ENCODE data around the gene GRK1.

The GRK1 gene

DNA sequence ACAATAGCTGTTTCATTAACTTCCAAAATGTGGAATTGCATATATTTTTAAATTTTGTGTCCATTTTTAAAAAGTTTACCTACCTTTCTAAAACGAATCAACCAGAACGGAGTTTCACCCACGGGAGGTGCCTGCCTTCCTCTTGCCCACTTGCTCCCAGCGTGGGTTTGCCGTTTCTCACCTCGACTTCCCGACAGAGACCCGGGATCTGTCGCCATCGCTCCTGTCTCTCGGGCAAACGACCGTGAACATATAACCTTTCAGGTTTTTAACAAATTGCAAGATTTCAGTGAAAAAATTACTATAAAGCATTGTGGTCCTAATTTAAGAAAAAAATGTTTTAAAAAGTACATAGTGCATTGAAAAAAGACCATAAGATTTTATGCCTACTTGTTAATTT, 96.2 kb downstream of the GRK1 start:
- DNase-seq = no peak

DNA sequence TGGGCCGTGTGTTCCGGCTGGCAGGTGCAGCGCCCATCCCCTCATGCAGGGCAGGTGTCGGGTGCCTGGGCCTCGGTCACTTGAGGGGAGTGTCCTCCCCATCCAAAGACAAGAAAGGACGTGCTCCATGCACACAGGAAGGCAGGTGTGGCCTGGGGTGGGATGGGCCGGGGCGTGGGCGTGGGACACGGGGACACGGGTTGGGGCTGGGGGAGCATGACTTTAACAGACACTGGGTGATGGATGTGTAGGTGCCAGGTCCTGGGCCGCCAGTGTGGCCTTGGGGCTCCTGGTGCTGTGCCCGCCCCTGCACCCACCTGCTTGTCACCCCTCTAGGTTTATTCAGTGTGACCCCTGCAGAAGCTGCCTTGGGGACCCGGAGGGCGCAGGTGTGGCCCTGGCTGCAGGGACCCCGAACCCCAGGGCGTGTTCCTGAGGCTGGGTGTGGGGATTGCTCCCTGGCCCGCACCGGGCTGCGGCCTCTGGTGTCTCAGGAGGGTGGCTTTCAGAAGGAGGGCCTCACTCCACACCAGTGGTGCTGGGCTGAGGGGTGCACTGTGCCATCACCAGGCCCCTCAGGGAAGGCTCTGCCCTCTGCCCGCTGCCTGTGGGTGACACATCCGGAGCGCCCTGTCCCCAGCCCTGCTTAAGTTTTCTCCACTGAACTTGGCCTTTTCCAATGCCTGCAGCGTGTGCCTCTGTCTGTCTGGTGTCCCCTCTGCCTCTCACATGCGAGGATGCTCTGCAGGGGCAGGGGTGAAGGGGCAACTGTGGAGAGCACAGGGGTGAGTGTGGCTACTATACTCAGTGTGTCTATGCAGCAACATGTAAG, 97.2 kb downstream of the GRK1 start:
- no peak for DNase-seq

DNA sequence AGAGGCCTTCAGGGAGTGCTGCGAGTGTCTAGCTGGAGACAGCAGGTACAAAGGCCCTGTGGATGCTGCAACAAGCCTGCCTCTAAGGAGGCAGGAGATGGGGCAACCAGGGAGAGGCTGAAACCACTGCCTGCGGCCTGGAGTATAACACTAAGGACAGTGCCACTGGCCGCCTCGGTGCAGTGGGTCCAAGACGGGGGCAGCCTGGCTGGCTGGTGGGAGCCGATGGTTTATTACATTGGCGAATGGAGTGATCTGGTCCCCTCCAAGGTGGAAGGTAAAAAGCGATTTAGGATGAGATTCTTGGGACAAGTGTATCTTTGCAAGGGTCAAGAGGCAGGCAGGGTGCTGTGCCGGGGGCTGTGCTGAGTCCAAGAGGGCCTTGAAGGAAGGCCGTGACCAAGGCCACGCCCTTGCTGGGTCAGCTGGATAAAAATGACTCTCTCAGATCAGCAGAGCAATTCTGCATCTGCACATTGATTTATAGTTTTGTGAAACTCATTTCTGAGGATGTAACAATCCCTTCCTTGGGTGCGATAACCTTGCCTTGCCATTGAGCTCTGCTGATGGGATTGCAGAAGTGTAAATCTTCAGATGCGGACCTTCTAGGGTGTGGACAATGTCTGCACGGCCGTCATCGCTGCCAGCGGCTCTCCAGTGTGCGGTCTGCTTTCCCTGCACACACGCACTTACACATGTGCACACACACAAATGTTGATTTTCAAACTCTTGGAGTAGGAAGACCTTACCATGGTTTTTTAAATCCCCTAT, 98.0 kb downstream of the GRK1 start:
- no peak for DNase-seq

DNA sequence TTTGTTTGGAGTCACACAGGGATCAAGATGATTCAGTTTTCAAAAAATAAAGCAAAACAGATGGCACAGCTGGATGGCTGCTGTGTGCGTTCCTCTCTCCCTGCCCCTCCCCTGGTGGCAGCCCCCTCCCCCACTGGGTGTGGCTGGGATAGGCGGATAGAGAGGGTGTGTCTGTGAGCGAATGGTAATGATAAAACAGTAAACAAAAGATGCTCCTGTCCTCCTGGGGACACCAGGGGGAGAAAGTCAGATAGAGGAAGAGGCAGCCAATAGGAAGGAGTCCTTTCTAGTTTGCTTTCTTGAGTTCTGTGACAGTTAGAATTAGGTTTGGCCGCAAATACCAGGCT, 98.5 kb downstream of the GRK1 start:
- DNase-seq = peak; percentile 22

DNA sequence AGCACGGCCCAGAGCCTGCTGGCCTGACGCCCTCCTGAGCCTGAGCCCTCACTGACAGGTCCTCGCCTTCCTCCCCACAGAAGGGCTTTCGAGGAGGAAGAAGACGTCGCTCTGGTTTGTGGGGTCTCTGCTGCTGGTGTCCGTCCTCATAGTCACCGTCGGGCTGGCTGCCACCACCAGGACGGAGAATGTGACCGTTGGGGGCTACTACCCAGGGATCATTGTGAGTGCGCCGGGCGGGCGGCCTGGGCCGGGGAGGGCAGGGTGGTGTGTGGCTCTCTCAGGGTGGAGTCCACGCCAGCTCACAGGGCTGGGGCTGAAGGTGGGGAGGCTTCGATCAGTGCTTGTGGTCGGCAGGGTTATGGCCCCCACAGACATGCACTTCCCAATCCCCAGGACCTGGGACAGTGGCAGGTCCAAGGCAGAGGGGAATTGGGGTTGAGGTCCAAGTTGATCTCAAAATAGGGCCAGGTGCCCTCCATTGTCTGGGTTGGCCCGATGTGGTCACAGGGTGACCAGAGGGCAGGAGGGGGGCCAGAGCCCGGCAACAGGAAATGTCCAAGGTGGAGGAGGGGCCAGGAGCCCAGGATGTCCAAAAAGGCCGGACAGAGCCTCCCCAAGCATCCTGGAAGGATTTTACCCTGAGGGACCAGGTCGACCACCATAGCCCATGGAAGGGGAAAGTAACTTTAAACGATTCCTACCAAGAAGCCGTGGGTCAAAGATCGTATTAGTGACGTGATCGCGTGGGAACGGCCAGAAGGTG, 99.2 kb downstream of the GRK1 start:
- DNase-seq = no peak

DNA sequence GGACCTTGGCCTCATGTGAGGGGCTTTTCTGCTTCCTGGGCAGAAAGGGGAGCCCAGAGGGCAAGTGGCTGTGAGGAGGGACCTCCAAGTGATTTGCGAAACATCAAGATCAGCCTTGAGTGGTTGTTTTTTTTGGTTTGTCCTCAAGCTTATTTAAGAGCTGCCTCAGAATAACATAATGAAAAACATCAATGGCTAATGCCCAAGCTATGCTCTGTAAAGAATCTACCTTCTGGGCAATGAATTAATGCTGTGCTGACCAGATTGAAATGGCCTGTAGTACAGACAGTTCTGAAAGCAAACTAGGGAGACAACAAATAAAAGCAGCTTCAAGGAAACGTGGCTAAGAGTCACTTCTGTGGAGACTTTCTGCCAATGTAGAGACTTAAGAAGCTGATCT, 100.3 kb downstream of the GRK1 start:
- no peak for DNase-seq

DNA sequence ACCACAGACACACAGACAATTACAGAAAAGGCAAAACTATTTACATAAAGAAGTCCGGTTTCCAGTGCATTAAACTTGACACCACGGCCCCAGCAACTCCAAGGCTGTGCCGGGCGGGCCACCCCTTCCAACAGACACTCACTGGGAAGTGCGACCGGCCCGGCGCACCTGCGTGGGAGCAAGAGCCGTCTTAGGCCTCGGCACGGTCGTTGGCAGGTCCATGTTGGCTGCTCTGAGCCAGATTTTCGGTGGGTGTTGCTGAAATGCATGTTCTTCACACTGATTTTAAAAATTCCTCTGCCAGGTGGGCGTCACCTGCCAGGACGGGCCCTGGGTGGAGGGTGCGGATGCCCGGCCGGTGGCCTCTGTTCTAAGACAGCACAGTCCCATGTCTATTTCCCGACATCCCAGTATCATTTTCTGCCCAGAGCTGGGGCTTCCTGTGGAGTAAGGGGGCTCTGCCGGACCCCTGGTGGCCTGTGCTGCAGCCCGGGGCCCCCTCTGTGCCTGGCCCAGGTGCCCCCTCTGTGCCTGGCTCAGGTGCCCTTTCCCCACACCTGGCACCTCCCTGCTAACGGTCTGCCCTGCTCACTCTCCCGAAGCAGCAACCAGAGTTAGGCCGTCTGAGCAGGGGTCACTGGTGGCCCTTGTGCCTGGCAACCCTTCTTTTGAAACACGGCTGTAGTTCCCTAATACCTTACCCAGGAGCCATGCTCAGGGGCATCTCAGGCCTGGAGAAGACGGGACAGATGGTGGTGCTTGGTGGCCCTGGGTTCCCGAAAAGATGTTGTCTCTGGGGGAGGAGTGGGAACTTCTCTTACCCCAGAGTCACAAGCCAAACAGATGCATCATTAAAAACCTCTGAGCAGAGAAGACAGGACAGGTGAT, 101.2 kb downstream of the GRK1 start:
- DNase-seq = no peak

DNA sequence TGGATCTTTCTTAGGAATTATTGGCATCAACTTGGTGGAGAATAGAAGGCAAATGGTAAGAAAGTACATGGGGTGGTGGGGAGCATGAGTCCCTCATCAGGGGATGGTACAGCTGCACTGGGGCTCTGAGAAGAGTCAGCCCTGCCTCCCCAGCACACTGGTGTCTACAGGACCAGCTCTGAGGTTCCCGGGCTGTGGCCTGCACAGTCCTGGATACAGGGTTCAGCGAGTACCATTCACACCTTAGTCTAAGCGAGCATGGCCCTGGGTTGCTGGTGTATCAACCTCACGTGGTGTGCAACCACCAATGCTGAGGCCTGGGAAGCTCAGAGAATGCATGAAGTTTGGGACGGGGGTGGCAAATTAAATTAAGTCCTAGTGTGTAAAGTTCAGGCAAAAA, 102.1 kb downstream of the GRK1 start:
- DNase-seq = no peak

DNA sequence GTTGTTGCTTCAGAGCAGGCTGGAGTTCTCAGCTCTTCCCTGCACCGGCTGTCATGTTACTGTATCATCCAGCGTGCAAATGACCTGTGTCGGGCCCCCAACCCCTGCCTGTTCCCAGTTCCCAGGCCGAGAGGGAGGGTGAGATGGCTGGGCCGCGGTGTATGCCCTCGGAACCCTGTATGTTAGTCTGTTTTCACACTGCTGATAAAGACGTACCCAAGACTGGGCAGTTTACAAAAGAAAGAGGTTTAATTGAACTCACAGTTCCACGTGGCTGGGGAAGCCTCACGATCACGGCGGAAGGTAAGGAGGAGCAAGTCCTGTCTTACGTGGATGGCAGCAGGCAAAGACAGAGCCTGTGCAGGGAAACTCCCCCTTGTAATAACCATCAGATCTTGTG, 102.9 kb downstream of the GRK1 start:
- no peak for DNase-seq

DNA sequence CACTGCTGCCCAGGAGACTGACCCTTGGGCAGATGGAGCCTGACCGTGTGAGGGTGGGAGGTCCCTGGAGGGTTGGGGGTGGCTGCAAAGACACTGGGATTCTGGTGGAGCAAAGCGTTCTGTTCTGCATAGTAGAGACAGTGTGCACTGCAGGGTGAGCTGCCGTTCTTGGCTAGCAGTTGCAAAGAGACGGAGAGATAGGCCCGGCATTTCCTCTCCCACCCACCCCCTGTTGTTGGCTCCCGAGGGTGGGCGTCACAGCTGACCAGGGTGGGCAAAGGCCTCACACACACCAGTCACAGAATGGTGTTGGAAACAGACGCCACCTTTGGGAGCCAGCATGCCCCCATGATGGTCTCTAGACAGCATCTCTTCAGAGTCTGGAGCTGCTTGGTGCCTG, 103.4 kb downstream of the GRK1 start:
- DNase-seq = no peak

DNA sequence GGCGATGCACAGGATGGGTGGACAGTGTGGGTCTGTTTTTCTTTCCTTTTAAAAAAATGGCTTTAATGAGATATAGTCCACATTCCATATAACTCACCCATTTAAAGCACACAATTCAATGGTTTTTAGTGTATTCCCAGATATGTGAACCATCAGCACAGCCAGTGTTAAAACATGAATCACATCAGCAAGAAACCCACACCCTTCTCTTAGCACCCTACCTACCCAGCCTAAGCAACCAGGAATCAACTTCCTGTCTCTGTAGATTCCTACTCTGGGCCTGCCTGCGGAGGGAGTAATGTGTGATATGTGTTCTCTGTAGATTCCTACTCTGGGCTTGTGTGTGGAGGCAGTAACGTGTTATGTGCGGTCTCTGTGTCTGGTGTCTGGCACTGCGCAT, 103.9 kb downstream of the GRK1 start:
- DNase-seq = no peak

DNA sequence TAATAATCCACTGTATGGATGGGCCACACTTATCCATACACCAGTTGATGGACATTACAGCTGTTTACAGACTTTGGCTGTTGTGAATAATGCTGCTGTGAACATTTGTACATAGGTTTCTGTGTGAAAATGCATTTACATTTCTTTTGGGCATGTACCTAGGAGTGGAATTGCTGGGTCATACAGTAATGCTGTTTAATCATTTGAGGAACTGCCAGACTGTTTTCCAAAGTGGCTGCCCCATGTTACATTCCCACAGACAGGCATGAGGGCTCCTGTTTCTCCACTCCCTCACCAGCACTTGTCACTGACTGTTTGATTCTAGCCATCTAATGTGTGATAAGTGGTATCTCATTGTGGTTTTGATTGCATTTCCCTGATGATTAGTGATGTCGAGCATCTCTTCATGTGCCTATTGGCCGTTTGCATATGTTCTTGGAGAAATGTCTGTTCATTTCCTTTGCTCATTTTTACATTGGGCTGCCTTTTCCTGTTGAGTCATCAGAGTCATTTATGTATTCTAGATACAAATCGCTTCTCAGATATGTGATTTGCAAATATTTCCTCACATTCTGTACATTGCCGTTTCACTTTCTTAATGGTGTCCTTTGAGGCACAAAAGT, 104.8 kb downstream of the GRK1 start:
- DNase-seq = no peak

DNA sequence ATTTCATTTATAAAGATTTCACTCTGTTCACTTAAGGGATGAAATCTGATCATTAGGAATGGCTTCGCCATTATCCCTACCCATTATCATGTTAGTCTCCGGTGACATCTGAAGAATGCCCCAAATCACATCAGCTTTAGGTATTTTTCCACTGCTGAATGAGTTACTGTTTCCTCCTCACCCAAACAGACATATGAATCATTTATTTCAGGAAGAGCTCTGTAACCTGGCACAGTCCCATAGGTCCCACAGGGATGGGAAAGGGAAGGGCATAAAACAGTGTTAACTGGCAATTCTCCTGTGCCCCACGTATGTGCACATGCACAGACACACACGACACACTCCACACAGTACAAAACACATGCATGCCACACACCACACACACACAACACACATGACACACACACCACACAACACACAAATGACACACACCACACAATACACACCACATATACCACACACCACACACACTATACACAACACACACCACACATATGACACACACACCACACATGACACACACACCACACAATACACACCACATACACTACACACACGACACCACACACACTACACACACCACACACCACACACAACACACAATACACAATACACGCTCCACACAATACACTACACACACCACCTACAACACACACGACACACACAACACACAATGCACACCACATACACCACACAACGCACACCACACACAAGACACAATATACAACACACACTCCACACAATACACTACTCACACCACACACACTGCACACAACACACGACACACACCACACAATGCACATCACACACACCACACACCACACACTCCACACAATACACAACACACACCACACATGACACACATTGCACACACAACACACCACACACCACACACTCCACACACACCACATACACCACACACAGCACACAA, 107.4 kb downstream of the GRK1 start:
- DNase-seq = peak; percentile 32

DNA sequence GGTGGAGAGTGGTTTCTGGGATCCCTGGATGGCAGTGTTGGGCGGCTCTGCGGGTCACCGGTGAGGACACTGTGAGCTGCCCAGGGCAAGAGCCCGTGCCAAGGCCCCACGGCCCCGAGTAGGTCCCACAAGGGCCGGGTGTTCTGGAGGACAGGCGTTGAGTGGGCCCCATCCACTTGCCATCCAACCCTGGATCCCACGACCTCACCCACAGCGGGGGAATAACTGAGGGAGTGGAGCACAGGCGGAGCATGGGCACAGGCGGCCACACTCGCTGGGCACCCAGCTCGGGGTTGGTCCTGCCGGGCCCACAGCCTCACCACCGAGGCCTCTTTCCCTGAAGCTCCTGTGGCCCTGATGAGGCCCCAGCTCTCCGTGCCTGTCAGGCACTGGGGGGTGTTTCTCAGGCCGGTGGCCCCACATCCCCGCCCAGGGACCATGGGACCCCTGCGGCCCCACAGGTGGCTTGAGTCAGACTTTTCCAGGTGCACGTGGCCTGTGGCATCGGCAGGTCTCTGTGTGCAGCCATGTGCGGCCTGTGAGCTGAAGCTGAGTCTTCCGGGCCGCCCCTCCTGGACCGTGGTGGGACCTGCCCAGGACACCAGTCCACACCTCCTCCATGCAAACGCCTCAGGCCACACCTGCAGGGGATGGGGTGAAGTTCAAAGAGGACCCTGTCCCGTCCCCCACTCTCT, 108.6 kb downstream of the GRK1 start:
- no peak for DNase-seq

DNA sequence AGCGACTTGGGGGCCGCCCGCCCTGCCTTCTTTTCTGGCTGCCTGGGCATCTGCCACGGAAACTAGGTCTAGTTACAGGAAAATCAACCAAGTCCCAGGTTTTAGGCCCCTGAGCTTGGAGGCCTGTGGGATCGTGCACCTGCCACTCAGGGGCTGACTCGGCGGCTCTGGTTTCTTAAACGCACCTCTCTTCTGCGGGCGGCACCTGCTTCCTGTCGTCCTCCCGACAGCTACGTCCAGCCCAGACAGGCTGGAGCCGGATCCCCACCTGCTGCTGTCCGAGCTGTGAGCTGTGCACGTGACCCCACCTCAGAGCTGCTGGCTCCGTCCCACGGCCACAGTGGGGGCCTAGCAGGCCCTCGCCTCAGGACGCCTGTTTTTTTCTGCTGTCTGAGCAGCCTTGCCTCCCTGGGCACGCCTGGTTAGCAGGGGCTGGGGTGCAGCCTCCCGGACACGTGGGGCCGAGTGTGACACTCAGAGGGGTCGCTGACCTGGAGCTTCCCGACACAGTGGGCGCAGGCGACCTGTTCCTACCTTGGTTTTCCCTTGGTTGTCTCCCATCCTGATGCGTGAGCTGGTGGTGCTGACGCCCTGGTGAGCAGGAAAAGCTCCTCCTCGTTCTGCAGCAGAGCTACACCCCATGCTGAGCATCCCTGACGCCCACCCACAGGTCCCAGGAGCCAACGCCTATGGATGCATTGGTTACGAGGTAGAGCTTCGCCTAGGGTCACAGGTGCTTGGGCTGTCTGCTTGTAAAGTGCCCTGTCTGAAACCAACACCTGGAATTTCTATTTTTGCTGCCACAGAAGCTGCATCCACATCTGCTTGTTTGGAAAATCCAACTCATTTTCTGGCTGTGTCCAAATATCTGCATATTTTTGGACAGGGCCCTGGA, 109.5 kb downstream of the GRK1 start:
- DNase-seq = no peak

DNA sequence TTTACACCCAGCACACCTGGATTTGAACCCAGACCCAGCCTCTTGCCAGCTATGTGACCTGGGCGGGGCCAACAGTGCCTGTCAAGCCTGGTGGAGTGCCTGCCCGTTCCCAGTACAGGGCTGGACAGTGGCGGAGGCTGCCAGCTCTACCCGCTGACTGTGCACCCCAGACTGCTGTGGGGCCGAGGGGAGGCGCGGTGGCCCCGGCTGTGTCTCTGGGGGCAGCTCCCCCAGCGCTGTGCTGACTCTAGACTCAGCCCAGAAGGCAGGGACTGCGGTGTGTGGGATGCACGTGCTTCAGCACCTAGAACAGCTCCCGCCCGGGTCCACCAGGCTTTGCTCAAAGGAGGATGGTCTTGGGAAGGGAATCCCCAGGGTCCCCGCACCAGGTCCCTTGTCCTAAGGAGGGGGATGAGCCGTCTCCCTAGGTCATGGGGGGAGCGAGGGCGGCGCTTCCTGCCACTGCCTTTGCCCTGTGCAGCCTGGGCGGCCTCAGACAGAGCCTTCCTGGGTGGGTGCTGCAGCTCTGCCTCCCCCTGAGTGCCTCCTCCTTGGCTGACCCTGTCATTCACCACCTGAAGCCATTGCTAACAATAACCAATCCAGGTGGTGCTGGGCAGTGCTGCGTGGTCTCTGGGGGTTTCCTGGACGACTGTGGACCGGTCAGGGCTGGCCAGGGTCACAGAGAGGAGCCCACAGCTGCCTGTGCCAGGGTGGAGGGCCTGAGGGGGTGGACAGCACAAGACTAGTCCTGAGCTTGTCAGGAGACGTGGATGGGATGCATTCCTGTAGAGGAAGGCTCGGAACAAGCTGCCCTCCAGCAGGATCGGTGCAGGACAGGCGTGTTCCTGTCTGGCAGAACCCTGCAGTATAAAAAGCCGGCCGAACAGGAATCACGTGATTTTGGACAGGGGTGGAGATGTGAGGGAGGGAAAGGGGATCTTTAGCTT, 110.6 kb downstream of the GRK1 start:
- no peak for DNase-seq

DNA sequence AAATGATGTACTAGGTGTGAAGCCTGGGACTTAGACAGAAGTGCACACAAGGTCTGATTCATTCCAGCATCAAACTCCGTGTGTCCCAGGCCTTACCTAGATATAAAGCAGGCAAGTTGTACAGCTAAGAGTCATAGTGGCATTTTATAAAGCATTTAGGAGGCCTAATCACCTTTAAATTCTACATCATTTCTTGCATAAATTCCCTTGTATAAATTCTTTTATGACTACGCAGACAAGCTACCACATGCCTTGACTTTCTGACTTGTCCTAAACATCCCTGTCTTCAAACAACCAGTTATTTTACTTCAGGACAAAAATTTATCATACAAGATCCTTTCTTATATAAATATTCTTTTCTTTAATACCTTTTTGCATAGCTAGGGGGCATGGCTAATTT, 114.6 kb downstream of the GRK1 start:
- DNase-seq = no peak

DNA sequence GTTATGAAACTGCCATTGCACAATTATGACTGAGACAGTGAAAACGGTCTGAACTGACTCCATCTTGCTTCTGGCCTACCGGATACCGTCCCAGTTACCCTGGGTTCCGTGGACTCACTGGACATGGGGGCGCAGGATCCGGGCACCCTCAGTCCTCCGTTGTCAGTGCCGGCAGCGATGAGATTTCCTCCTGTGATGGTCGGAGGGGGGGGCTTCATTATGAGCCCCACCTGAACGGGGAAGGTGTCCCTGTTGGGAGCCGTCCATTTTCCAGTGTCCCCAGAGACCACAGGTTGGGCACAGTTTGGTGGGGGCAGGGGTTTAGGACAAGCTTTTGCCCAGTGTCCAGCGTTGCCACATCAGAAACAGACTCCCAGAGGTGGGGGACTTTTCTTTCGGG, 115.5 kb downstream of the GRK1 start:
- no peak for DNase-seq

Measured in NCI-H2171 treated with DMSO at 0.1 percent for 48 hours (cell line).